Vagina (tissue), 2 donors: Measurements from ENCODE around the gene MTPN. TPM values are rescaled to one million over a fixed set of nuclear protein-coding genes. Genes with fewer than 3 reads are reported as not detected.

Experiments used
- DNase-seq, 2 donors: peaks; one replicate each; pipeline ENCODE4 v3.0.0-alpha.2; 2017; ENCODE audit errors: extremely low spot score in 2 of 2
- H3K27ac ChIP-seq: fragments of 200-600 bp; sonication (generic); one replicate; pipeline ENCODE4 v1.5.1; 2019
- H3K27me3 ChIP-seq: fragments of 200-600 bp; sonication (generic); one replicate; pipeline ENCODE4 v1.5.1; 2019
- H3K36me3 ChIP-seq, 2 donors: fragments of 200-600 bp; sonication (generic); one replicate each; pipeline ENCODE4 v1.5.1; 2017 to 2019
- H3K4me1 ChIP-seq: fragments of 200-600 bp; sonication (generic); one replicate; pipeline ENCODE4 v1.5.1; 2019
- H3K4me3 ChIP-seq, 2 donors: fragments of 200-600 bp; sonication (generic); 1 replicate in 1 of 2; 2 replicates in 1 of 2; pipeline ENCODE4 v1.5.1; 2016 to 2019
- H3K9me3 ChIP-seq: fragments of 200-600 bp; sonication (generic); one replicate; pipeline ENCODE4 v1.5.1; 2019
- CTCF ChIP-seq, 3 experiments: fragments of 450-650 bp in 2 of 3; fragments of 200-600 bp in 1 of 3; sonication (generic) in 1 of 3; IDR thresholded peaks; one replicate each; pipeline ENCODE4 v1.5.1; 2017 to 2019; ENCODE audit warnings: antibody characterized with exemption in 3 of 3, mild to moderate bottlenecking in 2 of 3, moderate library complexity in 2 of 3
- POLR2A ChIP-seq, 2 donors: fragments of 450-650 bp; IDR thresholded peaks; one replicate each; pipeline ENCODE4 v1.6.1; 2017; ENCODE audit warnings: antibody characterized with exemption in 2 of 2, mild to moderate bottlenecking in 2 of 2, moderate library complexity in 2 of 2
- POLR2AphosphoS5 ChIP-seq, 2 donors: sonication (generic); formaldehyde crosslinking; IDR thresholded peaks; one replicate each; pipeline ENCODE4 v1.9.0; 2017; ENCODE audit warnings: antibody characterized with exemption in 2 of 2, mild to moderate bottlenecking in 2 of 2, low read depth in 1 of 2; ENCODE audit not compliant: insufficient read depth in 1 of 2
- intact Hi-C: fragments of 100-400 bp; cut with DNase I; formaldehyde crosslinking; loops from one replicate; pipeline ENCODE4 v1.15.1; 2023
- total RNA-seq: library from RNA; depleted of rRNA; stranded (reverse); fragments of >200 nt; gene quantifications from one replicate; pipeline ENCODE4 v1.2.3, GENCODE V29; 2016

The MTPN gene
- total RNA-seq, 1 donor from 2014 or later: 55.7 TPM

- H3K36me3 ChIP-seq: peaks cover 0 to 11% of the 10 kb centered on the region in 2 donors
- H3K27me3 ChIP-seq: no peaks in the 10 kb centered on the region
- no peaks in the 10 kb centered on the region for H3K9me3 ChIP-seq
- H3K4me1 ChIP-seq: peaks cover 9% of the 10 kb centered on the region
- no peak for TF ChIP-seq POLR2A (IDR thresholded peaks at IDR 0.05)
- TF ChIP-seq POLR2AphosphoS5 (IDR thresholded peaks at IDR 0.05; ENCODE audit: insufficient read depth in 1 of 2, low read depth in 1 of 2): no peak
- TF ChIP-seq CTCF (IDR thresholded peaks at IDR 0.05): no peak
- H3K4me3 ChIP-seq: no peak overlapping the region
- DNase-seq: no peak
- intact Hi-C loops: no loop called here
- no peak overlapping the region for H3K27ac ChIP-seq
Measured at GRCh38 chr7:135929722-135930141, 47.4 kb downstream of the MTPN start.

- TF ChIP-seq CTCF (IDR thresholded peaks at IDR 0.05): no peak
- TF ChIP-seq POLR2AphosphoS5 (IDR thresholded peaks at IDR 0.05; ENCODE audit: insufficient read depth in 1 of 2, low read depth in 1 of 2): no peak
- no peak for TF ChIP-seq POLR2A (IDR thresholded peaks at IDR 0.05)
- Histone ChIP-seq H3K27ac (no peak overlapping the region), H3K9me3 (no peaks in the 10 kb centered on the region), H3K36me3 (peaks cover 0 to 11% of the 10 kb centered on the region in 2 donors), H3K4me3 (no peak overlapping the region), H3K27me3 (no peaks in the 10 kb centered on the region), H3K4me1 (peaks cover 9% of the 10 kb centered on the region)
- intact Hi-C loops: no loop called here
- DNase-seq: no peak
Measured at GRCh38 chr7:135929249-135929648, 47.9 kb downstream of the MTPN start.

- H3K36me3 ChIP-seq: peaks cover 0 to 11% of the 10 kb centered on the region in 2 donors
- TF ChIP-seq CTCF (IDR thresholded peaks at IDR 0.05) (no peak), POLR2A (IDR thresholded peaks at IDR 0.05) (no peak), POLR2AphosphoS5 (IDR thresholded peaks at IDR 0.05; ENCODE audit: insufficient read depth in 1 of 2, low read depth in 1 of 2) (no peak)
- intact Hi-C loops: no loop called here
- no peaks in the 10 kb centered on the region for H3K27me3 ChIP-seq
- no peak overlapping the region for H3K4me3 ChIP-seq
- no peaks in the 10 kb centered on the region for H3K9me3 ChIP-seq
- H3K27ac ChIP-seq: no peak overlapping the region
- no peak for DNase-seq
- H3K4me1 ChIP-seq: peaks cover 15% of the 10 kb centered on the region
Measured at GRCh38 chr7:135928136-135928535, 49.0 kb downstream of the MTPN start.

GRCh38 chr7:135925210-135925609 lies 51.9 kb downstream of the MTPN start:
- no peak for DNase-seq
- TF ChIP-seq CTCF (IDR thresholded peaks at IDR 0.05) (no peak), POLR2A (IDR thresholded peaks at IDR 0.05) (no peak), POLR2AphosphoS5 (IDR thresholded peaks at IDR 0.05; ENCODE audit: insufficient read depth in 1 of 2, low read depth in 1 of 2) (no peak)
- no peaks in the 10 kb centered on the region for H3K9me3 ChIP-seq
- peaks cover 0 to 11% of the 10 kb centered on the region in 2 donors for H3K36me3 ChIP-seq
- no peak overlapping the region for H3K4me3 ChIP-seq
- intact Hi-C loops: no loop called here
- H3K27me3 ChIP-seq: no peaks in the 10 kb centered on the region
- H3K4me1 ChIP-seq: peaks cover 9% of the 10 kb centered on the region
- H3K27ac ChIP-seq: no peak overlapping the region

GRCh38 chr7:135924302-135924701 lies 52.9 kb downstream of the MTPN start:
- DNase-seq: no peak
- intact Hi-C loops: no loop called here
- TF ChIP-seq POLR2A (IDR thresholded peaks at IDR 0.05): no peak
- no peak for TF ChIP-seq POLR2AphosphoS5 (IDR thresholded peaks at IDR 0.05; ENCODE audit: insufficient read depth in 1 of 2, low read depth in 1 of 2)
- TF ChIP-seq CTCF (IDR thresholded peaks at IDR 0.05): no peak
- Histone ChIP-seq H3K4me1 (peaks cover 9% of the 10 kb centered on the region), H3K27me3 (no peaks in the 10 kb centered on the region), H3K27ac (no peak overlapping the region), H3K9me3 (no peaks in the 10 kb centered on the region), H3K36me3 (peaks cover 0 to 4% of the 10 kb centered on the region in 2 donors), H3K4me3 (no peak overlapping the region)
